ENCODE measurements around the gene CLCA2. TPM values are rescaled to one million over a fixed set of nuclear protein-coding genes. Genes with fewer than 3 reads are reported as not detected.

CLCA2 gene
- total RNA-seq, 2 experiments from 2014 or later, result not detected

DNA sequence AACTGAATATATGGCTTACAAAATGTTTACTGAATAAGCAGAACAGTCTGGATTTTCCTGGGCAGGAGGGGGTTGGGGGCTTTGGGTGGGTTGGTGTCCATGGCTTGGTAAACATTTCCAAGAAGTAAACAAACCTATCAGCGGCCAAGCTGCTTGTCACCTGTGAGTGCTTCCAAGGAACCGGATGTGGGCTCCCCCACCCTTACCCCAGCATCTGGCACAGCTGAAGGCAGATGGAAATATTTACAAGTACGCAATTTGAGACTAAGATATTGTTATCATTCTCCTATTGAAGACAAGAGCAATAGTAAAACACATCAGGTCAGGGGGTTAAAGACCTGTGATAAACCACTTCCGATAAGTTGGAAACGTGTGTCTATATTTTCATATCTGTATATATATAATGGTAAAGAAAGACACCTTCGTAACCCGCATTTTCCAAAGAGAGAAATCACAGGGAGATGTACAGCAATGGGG lies 44.6 kb downstream of the CLCA2 start, which contains the start of gene CLCA1:
TSS of gene CLCA1 (plus strand) at position 427 of the 477 bp plus-strand sequence. CDS start at position 472, 45 bp downstream.
- Mint-ChIP-seq H3K27ac (no peak within 1 kb of the TSS), H3K4me1 (no peaks in the 10 kb centered on the region), H3K4me3 (no peak within 1 kb of the TSS), H3K27me3 (peaks cover 26% of the 10 kb centered on the region), H3K9me3 (no peaks in the 10 kb centered on the region), H3K36me3 (no peaks in the 10 kb centered on the region)
- DNase-seq, result no peak
- POLR2A ChIA-PET, result no interaction called here
- ATAC-seq (ENCODE audit: low read depth), result no peak

DNA sequence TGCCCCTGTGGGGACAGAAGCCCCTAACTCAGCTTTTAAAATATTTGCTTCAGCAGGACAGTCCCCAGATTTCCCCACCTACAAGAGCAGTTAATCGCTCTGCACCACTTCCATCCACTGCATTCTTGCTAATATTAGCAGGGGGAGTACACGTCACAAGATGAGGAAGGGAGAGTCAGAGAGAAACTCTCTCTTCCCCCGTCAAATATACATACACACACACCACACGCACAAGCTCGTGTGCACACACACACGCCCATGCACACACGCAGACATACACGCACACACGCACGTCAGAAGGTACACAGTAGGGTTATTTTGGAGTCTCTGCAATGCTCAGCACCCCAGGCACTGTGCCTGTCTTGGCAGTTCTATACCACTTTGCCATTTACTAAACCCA lies 46.9 kb downstream of the CLCA2 start:
- POLR2A ChIA-PET, result no interaction called here
- DNase-seq (no peak), ATAC-seq (ENCODE audit: low read depth) (no peak)
- Mint-ChIP-seq H3K27me3 (peaks cover 19% of the 10 kb centered on the region), H3K4me1 (no peaks in the 10 kb centered on the region), H3K9me3 (no peaks in the 10 kb centered on the region), H3K27ac (no peak overlapping the region), H3K36me3 (no peaks in the 10 kb centered on the region), H3K4me3 (no peak overlapping the region)

DNA sequence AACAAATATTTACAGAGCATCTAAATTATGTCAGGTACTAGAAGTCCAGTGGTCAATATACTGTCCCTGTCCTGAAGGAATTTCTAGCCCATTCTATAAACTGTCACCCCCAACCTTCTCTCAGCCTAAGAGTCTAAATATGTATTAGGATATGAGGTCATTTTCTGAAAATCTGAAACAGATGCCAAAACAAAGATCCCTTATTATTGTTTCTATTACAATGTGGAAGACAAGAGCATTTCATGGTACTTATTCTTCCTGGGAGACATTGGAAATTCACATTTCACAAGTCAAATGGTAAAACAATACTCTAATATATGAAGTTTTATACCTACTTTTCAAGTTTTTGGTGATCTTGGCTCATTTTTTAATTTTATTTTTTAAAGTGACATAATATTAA lies 47.3 kb downstream of the CLCA2 start:
- no peaks in the 10 kb centered on the region for H3K9me3 Mint-ChIP-seq
- H3K36me3 Mint-ChIP-seq, result no peaks in the 10 kb centered on the region
- no peak overlapping the region for H3K27ac Mint-ChIP-seq
- POLR2A ChIA-PET, result no interaction called here
- no peaks in the 10 kb centered on the region for H3K4me1 Mint-ChIP-seq
- ATAC-seq (ENCODE audit: low read depth) (no peak), DNase-seq (no peak)
- peaks cover 19% of the 10 kb centered on the region for H3K27me3 Mint-ChIP-seq
- H3K4me3 Mint-ChIP-seq, result no peak overlapping the region

DNA sequence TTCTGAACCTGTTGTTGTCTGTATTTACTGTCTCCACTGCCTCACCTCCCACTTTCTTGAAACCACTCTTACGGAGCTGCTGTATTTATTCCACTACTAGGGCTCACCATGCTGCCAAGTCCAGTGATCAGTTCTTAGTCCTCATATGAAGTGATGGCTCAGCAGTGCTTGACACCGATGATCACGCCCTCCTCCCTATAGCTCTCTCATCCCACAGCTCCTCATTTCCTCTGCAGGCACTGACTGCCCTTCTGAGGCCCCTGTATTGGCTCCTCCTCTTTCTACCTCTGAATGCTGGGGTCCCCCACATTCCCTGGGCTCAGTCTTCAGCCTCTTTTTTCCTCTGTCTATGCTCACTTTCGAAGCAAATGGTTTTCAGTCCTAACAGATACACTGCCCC lies 48.2 kb downstream of the CLCA2 start:
- Mint-ChIP-seq H3K27ac (no peak overlapping the region), H3K4me3 (no peak overlapping the region), H3K27me3 (peaks cover 16% of the 10 kb centered on the region), H3K9me3 (no peaks in the 10 kb centered on the region), H3K4me1 (no peaks in the 10 kb centered on the region), H3K36me3 (no peaks in the 10 kb centered on the region)
- ATAC-seq (ENCODE audit: low read depth), result no peak
- no peak for DNase-seq
- POLR2A ChIA-PET, result no interaction called here

DNA sequence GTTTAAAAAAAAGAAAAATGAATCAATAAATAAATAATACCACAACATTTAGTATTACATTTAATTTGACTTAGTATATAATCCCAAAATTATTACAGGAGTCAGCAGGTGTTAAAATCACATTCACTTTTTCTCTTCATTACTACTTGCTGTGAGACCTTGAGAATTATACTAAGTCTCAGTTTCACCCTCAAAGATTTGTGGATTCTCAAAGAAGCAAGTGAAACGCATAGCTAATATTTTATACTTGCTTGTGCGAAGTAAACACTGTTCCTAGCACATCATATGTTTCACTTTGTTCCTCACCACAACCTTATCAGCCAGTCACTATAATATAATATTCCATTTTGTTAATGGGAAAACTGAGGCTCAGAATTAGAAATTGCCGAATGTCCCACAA lies 48.8 kb downstream of the CLCA2 start:
- POLR2A ChIA-PET, result no interaction called here
- no peak for ATAC-seq (ENCODE audit: low read depth)

DNA sequence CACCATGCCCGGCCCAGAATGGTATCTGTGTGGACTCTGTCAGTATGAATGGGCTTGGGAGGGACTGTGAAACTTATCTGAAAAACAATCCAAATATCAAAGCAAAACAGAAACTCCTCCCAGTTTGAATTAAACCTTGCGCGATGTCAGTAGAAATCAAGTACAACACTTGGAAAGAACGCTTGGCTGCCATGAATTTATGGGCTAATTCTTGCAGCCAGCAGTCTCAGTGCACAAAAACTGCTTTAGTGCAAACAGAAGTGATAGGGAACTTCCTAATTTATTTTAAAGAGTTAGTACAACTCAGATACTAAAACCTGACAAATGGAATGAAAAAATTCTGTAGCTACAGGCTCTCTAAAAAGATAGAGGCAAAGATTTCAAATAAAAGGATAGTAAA lies 53.3 kb downstream of the CLCA2 start:
- no peak overlapping the region for H3K27ac Mint-ChIP-seq
- DNase-seq (no peak), ATAC-seq (ENCODE audit: low read depth) (no peak)
- no peaks in the 10 kb centered on the region for H3K36me3 Mint-ChIP-seq
- H3K4me3 Mint-ChIP-seq, result no peak overlapping the region
- no peaks in the 10 kb centered on the region for H3K9me3 Mint-ChIP-seq
- H3K27me3 Mint-ChIP-seq, result peaks cover 2% of the 10 kb centered on the region
- POLR2A ChIA-PET, result no interaction called here
- no peaks in the 10 kb centered on the region for H3K4me1 Mint-ChIP-seq

More for the DNA sequence above, 48.8 kb downstream of the CLCA2 start:
- Mint-ChIP-seq H3K4me1 (no peaks in the 10 kb centered on the region), H3K4me3 (no peak overlapping the region), H3K27me3 (peaks cover 16% of the 10 kb centered on the region), H3K36me3 (no peaks in the 10 kb centered on the region), H3K27ac (no peak overlapping the region), H3K9me3 (no peaks in the 10 kb centered on the region)
- DNase-seq, result no peak

DNA sequence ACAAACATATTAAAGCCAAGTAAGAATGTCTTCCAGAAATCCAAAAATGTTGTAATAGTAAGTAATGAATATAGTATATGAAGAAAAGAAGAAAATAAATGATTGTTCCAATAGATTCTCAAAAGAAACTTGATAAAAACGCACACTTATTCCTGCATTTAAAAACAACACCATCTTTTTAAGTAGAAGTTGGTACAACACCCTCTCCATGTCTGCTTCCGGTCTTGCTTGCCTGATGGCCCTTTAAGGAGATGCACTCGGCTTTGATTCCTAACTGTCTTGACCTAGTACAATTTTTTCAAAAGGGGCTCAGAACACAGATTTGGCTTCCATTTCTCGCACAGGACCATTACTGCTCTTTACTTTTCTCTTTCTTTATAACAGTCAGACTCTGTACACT lies 53.7 kb downstream of the CLCA2 start:
- DNase-seq (no peak), ATAC-seq (ENCODE audit: low read depth) (no peak)
- no peaks in the 10 kb centered on the region for H3K36me3 Mint-ChIP-seq
- H3K4me1 Mint-ChIP-seq, result no peaks in the 10 kb centered on the region
- no peak overlapping the region for H3K4me3 Mint-ChIP-seq
- no peaks in the 10 kb centered on the region for H3K9me3 Mint-ChIP-seq
- H3K27me3 Mint-ChIP-seq, result no peaks in the 10 kb centered on the region
- POLR2A ChIA-PET, result no interaction called here
- no peak overlapping the region for H3K27ac Mint-ChIP-seq

DNA sequence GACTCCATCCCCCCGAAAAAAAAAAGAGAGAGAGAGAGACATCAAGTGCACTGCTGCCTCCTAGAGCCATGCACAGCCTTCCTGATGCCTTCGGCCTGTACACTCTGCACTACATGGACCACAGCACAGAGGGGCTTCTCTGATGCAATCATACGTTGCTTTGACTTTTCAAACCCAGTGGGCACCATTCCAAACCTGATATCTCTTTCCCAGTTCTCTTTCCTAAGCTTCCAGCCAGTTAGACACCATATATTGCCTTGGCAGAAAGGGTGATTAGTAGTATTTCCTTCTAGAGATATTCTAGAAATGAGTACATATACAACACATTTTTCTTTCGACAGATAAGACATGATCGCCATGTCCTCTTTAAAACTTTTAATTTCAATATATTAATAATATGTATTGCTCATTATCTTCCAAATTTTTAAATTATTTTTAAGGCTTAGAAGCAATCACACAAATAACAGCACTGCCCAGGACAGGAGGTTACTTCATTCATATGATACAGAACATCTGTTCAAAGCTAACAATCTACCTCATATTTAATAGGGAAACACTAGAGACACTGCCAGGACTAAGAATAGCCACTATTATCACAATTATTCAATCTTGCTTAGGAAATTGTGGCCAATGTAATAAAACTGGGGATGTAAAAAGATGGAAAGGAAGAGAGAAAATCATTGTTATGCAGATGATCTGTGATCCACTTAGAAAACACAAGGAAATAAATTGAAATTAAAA lies 54.6 kb downstream of the CLCA2 start:
- no peaks in the 10 kb centered on the region for H3K9me3 Mint-ChIP-seq
- POLR2A ChIA-PET, result no interaction called here
- H3K27ac Mint-ChIP-seq, result no peak overlapping the region
- no peaks in the 10 kb centered on the region for H3K27me3 Mint-ChIP-seq
- H3K4me3 Mint-ChIP-seq, result no peak overlapping the region
- H3K4me1 Mint-ChIP-seq, result no peaks in the 10 kb centered on the region
- H3K36me3 Mint-ChIP-seq, result no peaks in the 10 kb centered on the region
- ATAC-seq (ENCODE audit: low read depth) (no peak), DNase-seq (no peak)

DNA sequence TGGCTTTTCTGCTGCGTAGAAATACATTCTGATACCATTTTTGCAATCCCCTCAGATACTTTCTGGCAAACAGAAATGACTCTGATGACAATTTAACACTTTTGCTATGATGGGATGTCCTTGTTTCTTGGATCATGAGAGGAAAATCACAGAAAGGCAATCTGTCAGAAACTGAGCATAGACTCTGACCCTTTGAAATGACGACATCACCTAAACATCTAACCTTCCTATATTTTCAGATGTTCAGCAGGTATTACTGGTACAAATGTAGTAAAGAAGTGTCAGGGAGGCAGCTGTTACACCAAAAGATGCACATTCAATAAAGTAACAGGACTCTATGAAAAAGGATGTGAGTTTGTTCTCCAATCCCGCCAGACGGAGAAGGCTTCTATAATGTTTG lies 58.0 kb downstream of the CLCA2 start:
- POLR2A ChIA-PET, result no interaction called here
- peaks cover 7% of the 10 kb centered on the region for H3K27me3 Mint-ChIP-seq
- H3K27ac Mint-ChIP-seq, result no peak overlapping the region
- no peak overlapping the region for H3K4me3 Mint-ChIP-seq
- ATAC-seq (ENCODE audit: low read depth) (no peak), DNase-seq (no peak)
- H3K9me3 Mint-ChIP-seq, result no peaks in the 10 kb centered on the region
- H3K36me3 Mint-ChIP-seq, result no peaks in the 10 kb centered on the region
- no peaks in the 10 kb centered on the region for H3K4me1 Mint-ChIP-seq

DNA sequence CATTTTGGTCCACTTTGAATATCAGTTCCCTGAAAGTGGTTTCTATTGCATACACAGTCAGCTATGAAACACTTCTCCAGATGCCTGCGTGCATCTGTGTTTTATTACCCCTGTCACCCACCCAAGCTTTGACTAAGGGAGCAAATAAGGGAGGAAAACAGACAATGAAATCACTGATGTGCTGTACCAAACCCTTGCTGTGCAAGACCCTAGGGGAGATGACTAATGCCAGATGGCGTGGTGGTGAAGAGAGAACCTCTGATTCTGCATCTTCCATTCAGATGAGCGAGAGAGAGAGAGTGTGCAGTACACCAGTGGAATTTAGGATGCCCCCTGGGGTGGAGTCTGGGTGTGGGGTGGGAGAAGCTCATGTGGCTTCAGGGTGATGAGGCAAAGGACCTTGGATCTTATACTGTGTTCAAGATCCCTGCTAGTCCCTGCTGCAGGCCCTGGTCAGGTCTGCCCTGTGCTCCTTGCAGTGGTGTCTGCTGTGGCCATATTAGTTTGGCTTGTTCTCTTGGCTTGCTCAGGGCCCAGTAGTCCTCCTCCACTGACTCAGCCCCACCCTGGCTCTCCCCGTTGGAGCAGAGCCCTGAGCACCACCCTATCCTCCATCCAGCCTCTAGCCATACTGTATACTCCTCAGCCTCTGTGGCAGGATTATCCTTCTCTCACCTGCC lies 63.3 kb downstream of the CLCA2 start:
- Mint-ChIP-seq H3K4me3 (no peak overlapping the region), H3K9me3 (no peaks in the 10 kb centered on the region), H3K27me3 (peaks cover 10% of the 10 kb centered on the region), H3K36me3 (no peaks in the 10 kb centered on the region), H3K4me1 (no peaks in the 10 kb centered on the region), H3K27ac (no peak overlapping the region)
- no peak for DNase-seq
- POLR2A ChIA-PET, result no interaction called here
- ATAC-seq (ENCODE audit: low read depth), result peak; percentile 26

DNA sequence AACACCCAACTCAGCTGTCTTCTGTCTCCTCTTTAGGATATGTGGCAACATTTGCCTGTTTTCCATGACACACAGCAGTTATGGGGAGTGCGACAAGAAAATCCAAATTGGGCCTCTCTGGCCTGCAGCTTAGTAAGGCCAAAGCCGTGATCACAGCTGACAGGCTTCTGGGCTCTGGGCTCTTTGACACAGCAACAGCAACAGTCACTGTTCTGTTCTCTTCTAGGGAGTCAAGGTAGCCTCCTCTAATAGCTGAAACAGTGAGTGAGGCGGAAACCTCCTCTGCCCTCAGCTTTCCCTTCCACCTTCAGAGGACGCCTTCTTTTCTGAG lies 63.8 kb downstream of the CLCA2 start:
- Mint-ChIP-seq H3K4me1 (no peaks in the 10 kb centered on the region), H3K27me3 (peaks cover 10% of the 10 kb centered on the region), H3K36me3 (no peaks in the 10 kb centered on the region), H3K9me3 (no peaks in the 10 kb centered on the region), H3K4me3 (no peak overlapping the region), H3K27ac (no peak overlapping the region)
- DNase-seq (no peak), ATAC-seq (ENCODE audit: low read depth) (no peak)
- POLR2A ChIA-PET, result no interaction called here

DNA sequence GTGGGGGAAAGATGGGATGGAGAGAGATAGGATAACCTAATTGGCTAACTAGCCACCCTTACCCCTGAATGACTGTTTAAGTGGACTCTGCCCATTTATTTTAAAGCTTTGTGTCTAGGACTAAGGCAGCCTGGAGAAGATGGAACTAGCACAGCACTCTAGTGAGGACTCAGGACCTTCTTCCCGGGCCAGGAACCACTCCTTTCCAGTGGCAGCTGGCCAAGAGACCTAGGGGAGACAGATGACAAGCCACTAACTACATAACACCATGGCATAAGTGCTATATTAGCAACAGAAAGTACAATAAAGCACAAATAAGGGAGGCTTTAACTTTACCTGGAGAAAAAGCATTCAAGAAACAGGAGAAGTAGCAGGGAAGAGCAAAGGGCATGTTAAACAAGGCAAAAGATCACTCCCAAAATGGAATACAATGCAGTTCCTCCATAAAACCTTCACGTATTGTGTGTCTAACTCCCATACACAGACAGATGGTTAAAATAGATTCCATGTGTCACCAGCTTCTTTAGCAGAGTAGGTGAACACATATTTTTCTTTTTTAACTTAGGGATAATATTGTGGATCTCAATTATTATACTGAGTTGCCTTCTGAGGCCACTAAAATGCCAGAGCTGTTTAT lies 65.4 kb downstream of the CLCA2 start:
- H3K36me3 Mint-ChIP-seq, result no peaks in the 10 kb centered on the region
- POLR2A ChIA-PET, result no interaction called here
- H3K4me1 Mint-ChIP-seq, result no peaks in the 10 kb centered on the region
- no peak for ATAC-seq (ENCODE audit: low read depth)
- peaks cover 5% of the 10 kb centered on the region for H3K27me3 Mint-ChIP-seq
- H3K27ac Mint-ChIP-seq, result no peak overlapping the region
- no peak overlapping the region for H3K4me3 Mint-ChIP-seq
- DNase-seq, result no peak
- no peaks in the 10 kb centered on the region for H3K9me3 Mint-ChIP-seq

DNA sequence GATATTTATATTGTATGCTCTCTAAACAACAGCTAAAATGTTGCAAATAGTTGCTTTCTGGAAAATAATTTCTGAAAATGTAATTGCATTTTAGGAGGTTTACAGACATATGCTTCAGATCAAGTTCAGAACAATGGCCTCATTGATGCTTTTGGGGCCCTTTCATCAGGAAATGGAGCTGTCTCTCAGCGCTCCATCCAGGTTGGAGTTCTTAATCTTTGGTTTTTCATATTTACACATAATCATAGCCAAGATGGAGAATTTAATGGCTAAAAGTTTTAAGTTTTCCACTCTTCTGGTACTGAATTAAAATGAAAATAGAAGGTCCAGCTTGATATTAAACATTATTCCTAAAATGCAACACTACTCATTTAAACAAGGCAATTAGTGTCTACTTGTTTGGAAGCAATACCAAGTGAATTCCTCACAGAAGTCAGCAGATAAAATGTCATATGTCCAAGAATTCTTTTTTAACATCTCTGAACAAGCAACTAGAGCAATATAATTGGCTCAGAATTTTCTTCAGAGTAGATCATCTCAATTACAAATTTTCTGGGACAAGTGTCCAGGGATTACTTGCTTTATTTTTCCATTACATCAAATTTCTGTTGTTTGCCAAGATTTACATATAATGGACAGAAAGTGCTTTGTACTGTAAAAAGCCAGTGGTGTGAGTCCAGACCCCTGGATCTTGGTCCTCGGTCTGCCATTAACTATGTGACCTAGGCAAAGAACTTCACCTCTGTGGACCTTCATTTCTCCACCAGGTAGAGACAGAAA lies 67.4 kb downstream of the CLCA2 start:
- Mint-ChIP-seq H3K9me3 (no peaks in the 10 kb centered on the region), H3K4me1 (no peaks in the 10 kb centered on the region), H3K27me3 (peaks cover 8% of the 10 kb centered on the region), H3K36me3 (no peaks in the 10 kb centered on the region), H3K27ac (no peak overlapping the region), H3K4me3 (no peak overlapping the region)
- ATAC-seq (ENCODE audit: low read depth) (no peak), DNase-seq (no peak)
- POLR2A ChIA-PET, result no interaction called here
